Keratinocyte (primary cell): ENCODE results near the gene PAPSS2. TPM values are rescaled to one million over a fixed set of nuclear protein-coding genes. Genes with fewer than 3 reads are reported as not detected.

ENCODE experiments used
- DNase-seq: peaks from one replicate; pipeline ENCODE4 v3.0.0-alpha.2; 2011; ENCODE audit warnings: low read depth, missing footprints, low spot score
- FAIRE-seq: peaks from 2 replicates; lab custom pipeline; 2011; peaks lifted over from hg19 to GRCh38; lab: Jason Lieb, UNC
- H2AFZ ChIP-seq: 2 replicates; pipeline ENCODE4 v1.6.0; 2012; ENCODE audit warnings: low read length, control low read depth, inconsistent platforms; ENCODE audit not compliant: control insufficient read depth
- H3K27ac ChIP-seq: 2 replicates; pipeline ENCODE4 v1.5.1; 2011; ENCODE audit warnings: low read length; ENCODE audit not compliant: control insufficient read depth, insufficient read depth
- H3K27me3 ChIP-seq: 3 replicates; pipeline ENCODE4 v1.6.0; 2011; ENCODE audit warnings: low read length; ENCODE audit not compliant: control insufficient read depth, insufficient read depth; ENCODE audit errors: extremely low read depth
- H3K36me3 ChIP-seq, 2 experiments: 2 replicates in 1 of 2; 3 replicates in 1 of 2; pipeline ENCODE4 v1.5.1; 2011; ENCODE audit warnings: low read length in 2 of 2, mild to moderate bottlenecking in 1 of 2; ENCODE audit not compliant: control insufficient read depth in 2 of 2, insufficient read depth in 2 of 2; ENCODE audit errors: extremely low read depth in 1 of 2
- H3K4me1 ChIP-seq: 3 replicates; pipeline ENCODE4 v1.5.1; 2011; ENCODE audit warnings: low read length; ENCODE audit not compliant: control insufficient read depth, insufficient read depth; ENCODE audit errors: extremely low read depth
- H3K4me2 ChIP-seq: 3 replicates; pipeline ENCODE4 v1.6.0; 2011; ENCODE audit warnings: low read depth, low read length; ENCODE audit not compliant: control insufficient read depth, insufficient read depth; ENCODE audit errors: extremely low read depth
- H3K4me3 ChIP-seq, 3 experiments: fragments of 200-600 bp in 1 of 3; sonication (generic) in 1 of 3; 2 replicates in 2 of 3; 3 replicates in 1 of 3; pipeline ENCODE4 v1.5.1; 2011 to 2016; ENCODE audit warnings: low read length in 3 of 3, mild to moderate bottlenecking in 3 of 3, control low read depth in 2 of 3, inconsistent platforms in 1 of 3, low read depth in 1 of 3, mixed read lengths in 1 of 3, mixed run types in 1 of 3, moderate library complexity in 1 of 3; ENCODE audit not compliant: control insufficient read depth in 2 of 3, insufficient read depth in 2 of 3; ENCODE audit errors: extremely low read depth in 1 of 3
- H3K79me2 ChIP-seq: 2 replicates; pipeline ENCODE4 v1.6.0; 2012; ENCODE audit warnings: low read length; ENCODE audit not compliant: control insufficient read depth, insufficient read depth
- H3K9ac ChIP-seq: 3 replicates; pipeline ENCODE4 v1.6.0; 2011; ENCODE audit warnings: low read length; ENCODE audit not compliant: control insufficient read depth, insufficient read depth; ENCODE audit errors: extremely low read depth
- H3K9me1 ChIP-seq: 3 replicates; pipeline ENCODE4 v1.6.0; 2011; ENCODE audit warnings: low read length; ENCODE audit not compliant: control insufficient read depth, insufficient read depth; ENCODE audit errors: extremely low read depth
- H3K9me3 ChIP-seq: 2 replicates; pipeline ENCODE4 v1.5.1; 2012; ENCODE audit warnings: low read depth, low read length; ENCODE audit not compliant: control insufficient read depth
- H4K20me1 ChIP-seq: 3 replicates; pipeline ENCODE4 v1.6.0; 2011; ENCODE audit warnings: low read length; ENCODE audit not compliant: control insufficient read depth, insufficient read depth; ENCODE audit errors: extremely low read depth
- CTCF ChIP-seq, 3 experiments: IDR thresholded peaks in 1 of 3; conservative IDR thresholded peaks in 1 of 3; optimal IDR thresholded peaks in 1 of 3; 2 replicates in 2 of 3; 3 replicates in 1 of 3; pipeline versions ENCODE3 to v1.5.1; 2011; ENCODE audit warnings: low read length in 3 of 3, mild to moderate bottlenecking in 3 of 3, moderate library complexity in 2 of 3, control low read depth in 1 of 3, inconsistent platforms in 1 of 3; ENCODE audit not compliant: insufficient read depth in 2 of 3; ENCODE audit errors: extremely low read depth in 1 of 3
- EZH2 ChIP-seq: IDR thresholded peaks from one replicate; pipeline ENCODE4 v1.6.1; 2012; ENCODE audit warnings: inconsistent platforms, mild to moderate bottlenecking, low read length, moderate library complexity
- dilution Hi-C: fragments of 300-500 bp; cut with MboI; formaldehyde crosslinking; loops from one replicate; pipeline ENCODE4 v1.7.0; 2020; ENCODE audit warnings: low sequenced_read_pairs; ENCODE audit not compliant: extremely low pct_ligation_motif_present
- polyA plus RNA-seq, 5 experiments: library from polyadenylated mRNA; depleted of rRNA in 3 of 5; stranded (reverse) in 3 of 5; stranded (forward) in 1 of 5; unstranded in 1 of 5; fragments of >200 nt; gene quantifications; 1 replicate in 1 of 5; 2 replicates in 3 of 5; 3 replicates in 1 of 5; pipeline versions ENCODE4 v1.2.1 to v1.2.3, GENCODE V29; 2011 to 2012; ENCODE audit warnings: missing spikeins in 2 of 5, low read depth in 1 of 5, low replicate concordance in 1 of 5

Gene PAPSS2
- polyA plus RNA-seq, 1 donor (not counting 4 experiments of a cell fraction or from before 2014, with no cell fraction given), result 1.1 TPM

- no peaks in the 10 kb centered on the region for H3K36me3 ChIP-seq
- H3K4me3 ChIP-seq, result peak overlapping the region; percentile 49 to 76 (median 72)
- no peak for DNase-seq
- no peaks in the 10 kb centered on the region for H3K9me3 ChIP-seq
- no peak for TF ChIP-seq CTCF (optimal IDR thresholded peaks at IDR 0.05 in 1 of 3, IDR thresholded peaks at IDR 0.05 in 1 of 3, conservative IDR thresholded peaks at IDR 0.05 in 1 of 3; ENCODE audit: extremely low read depth in 1 of 3, insufficient read depth in 2 of 3, low read length in 3 of 3)
- TF ChIP-seq EZH2, result peak; percentile 59
- peaks cover 3% of the 10 kb centered on the region for H3K27me3 ChIP-seq
- H3K9me1 ChIP-seq, result no peaks in the 10 kb centered on the region
- H3K9ac ChIP-seq, result peak overlapping the region; percentile 39
- H4K20me1 ChIP-seq, result no peaks in the 10 kb centered on the region
- no peaks in the 10 kb centered on the region for H3K79me2 ChIP-seq
- no peak overlapping the region for H3K27ac ChIP-seq
- dilution Hi-C loops, result no loop called here
- H3K4me1 ChIP-seq, result peaks cover 2% of the 10 kb centered on the region
- H3K4me2 ChIP-seq, result peak overlapping the region; percentile 88
- FAIRE-seq, result no peak
- peak overlapping the region; percentile 39 for H2AFZ ChIP-seq
Observed at GRCh38 chr10:87660484-87661133, 931 bp downstream of the PAPSS2 start.

- Histone ChIP-seq H3K27ac (no peak overlapping the region), H3K79me2 (no peaks in the 10 kb centered on the region), H3K9me3 (no peaks in the 10 kb centered on the region), H3K36me3 (no peaks in the 10 kb centered on the region), H3K27me3 (peaks cover 3% of the 10 kb centered on the region), H3K4me1 (peaks cover 2% of the 10 kb centered on the region), H2AFZ (no peak overlapping the region), H4K20me1 (no peaks in the 10 kb centered on the region), H3K9me1 (no peaks in the 10 kb centered on the region), H3K4me3 (no peak overlapping the region), H3K4me2 (no peak overlapping the region), H3K9ac (no peak overlapping the region)
- DNase-seq (no peak), FAIRE-seq (no peak)
- TF ChIP-seq CTCF (optimal IDR thresholded peaks at IDR 0.05 in 1 of 3, IDR thresholded peaks at IDR 0.05 in 1 of 3, conservative IDR thresholded peaks at IDR 0.05 in 1 of 3; ENCODE audit: extremely low read depth in 1 of 3, insufficient read depth in 2 of 3, low read length in 3 of 3) (no peak), EZH2 (no peak)
- dilution Hi-C loops, result no loop called here
Observed at GRCh38 chr10:87661861-87662785, 2.4 kb downstream of the PAPSS2 start.
